SU-DHL-6 (cell line): Measurements from ENCODE around the gene SEC14L5.

ENCODE experiments used
- CTCF ChIP-seq: fragments of 200-600 bp; sonication (generic); IDR thresholded peaks from one replicate; pipeline ENCODE4 v1.5.1; 2017; ENCODE audit warnings: antibody characterized with exemption, mild to moderate bottlenecking, low read length, moderate library complexity; ENCODE audit not compliant: insufficient read depth, poor library complexity, severe bottlenecking
- EZH2phosphoT487 ChIP-seq: fragments of 200-600 bp; sonication (generic), shearing (Covaris generic); conservative IDR thresholded peaks from 2 replicates; pipeline ENCODE4 v1.6.1; 2018; ENCODE audit warnings: mild to moderate bottlenecking, antibody characterized with exemption, low read length, moderate library complexity, mixed read lengths

- TF ChIP-seq CTCF (no peak), EZH2phosphoT487 (no peak)
These were observed 84.5 kb downstream of the SEC14L5 start for GRCh38 chr16:5042574-5043171.
